Keratinocyte (primary cell): Measurements from ENCODE around the gene CTRB1.

Experiments used
- EZH2 ChIP-seq: IDR thresholded peaks from one replicate; pipeline ENCODE4 v1.6.1; 2012; ENCODE audit warnings: inconsistent platforms, mild to moderate bottlenecking, low read length, moderate library complexity
- TF ChIP-seq, protein P1 (sequence below), 3 experiments: IDR thresholded peaks in 1 of 3; conservative IDR thresholded peaks in 1 of 3; optimal IDR thresholded peaks in 1 of 3; 2 replicates in 2 of 3; 3 replicates in 1 of 3; pipeline versions ENCODE3 to v1.5.1; 2011; ENCODE audit warnings: low read length in 3 of 3, mild to moderate bottlenecking in 3 of 3, moderate library complexity in 2 of 3, control low read depth in 1 of 3, inconsistent platforms in 1 of 3; ENCODE audit not compliant: insufficient read depth in 2 of 3; ENCODE audit errors: extremely low read depth in 1 of 3

DNA sequence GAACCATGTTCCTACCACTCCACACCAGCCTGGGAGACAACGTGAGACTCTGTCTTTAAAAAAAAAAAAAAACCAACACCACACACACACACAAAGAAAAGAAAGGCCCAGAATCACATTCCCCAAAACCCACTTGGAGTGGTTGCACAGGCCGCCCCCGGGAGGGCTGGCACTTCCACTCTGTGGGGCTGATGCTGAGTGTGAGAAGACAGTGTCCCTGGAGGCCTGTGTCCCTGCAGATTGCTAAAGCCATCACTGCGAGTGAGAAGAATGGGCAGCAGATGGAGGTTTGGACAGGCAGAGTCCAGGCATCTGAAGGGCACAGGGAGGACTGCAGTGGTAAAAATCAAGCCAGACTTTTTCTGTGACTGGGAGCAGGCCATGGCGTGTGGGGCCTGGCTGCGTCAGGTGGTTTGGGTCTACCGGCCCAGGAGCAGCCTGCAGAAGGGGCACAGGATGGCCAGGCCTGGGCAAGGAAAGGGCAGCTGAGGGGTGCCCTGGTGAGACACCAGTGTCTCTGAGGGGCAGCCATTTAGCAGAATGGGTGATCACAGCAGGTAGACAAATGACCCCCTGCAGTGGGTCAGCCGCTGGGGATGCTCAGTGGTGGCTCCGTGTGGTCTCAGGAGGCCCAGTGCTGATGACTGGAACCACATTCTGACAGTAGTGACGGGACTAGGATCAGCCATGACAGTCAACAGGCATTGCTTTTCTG lies 24.9 kb upstream of the CTRB1 start:
- TF ChIP-seq, protein P1, sequence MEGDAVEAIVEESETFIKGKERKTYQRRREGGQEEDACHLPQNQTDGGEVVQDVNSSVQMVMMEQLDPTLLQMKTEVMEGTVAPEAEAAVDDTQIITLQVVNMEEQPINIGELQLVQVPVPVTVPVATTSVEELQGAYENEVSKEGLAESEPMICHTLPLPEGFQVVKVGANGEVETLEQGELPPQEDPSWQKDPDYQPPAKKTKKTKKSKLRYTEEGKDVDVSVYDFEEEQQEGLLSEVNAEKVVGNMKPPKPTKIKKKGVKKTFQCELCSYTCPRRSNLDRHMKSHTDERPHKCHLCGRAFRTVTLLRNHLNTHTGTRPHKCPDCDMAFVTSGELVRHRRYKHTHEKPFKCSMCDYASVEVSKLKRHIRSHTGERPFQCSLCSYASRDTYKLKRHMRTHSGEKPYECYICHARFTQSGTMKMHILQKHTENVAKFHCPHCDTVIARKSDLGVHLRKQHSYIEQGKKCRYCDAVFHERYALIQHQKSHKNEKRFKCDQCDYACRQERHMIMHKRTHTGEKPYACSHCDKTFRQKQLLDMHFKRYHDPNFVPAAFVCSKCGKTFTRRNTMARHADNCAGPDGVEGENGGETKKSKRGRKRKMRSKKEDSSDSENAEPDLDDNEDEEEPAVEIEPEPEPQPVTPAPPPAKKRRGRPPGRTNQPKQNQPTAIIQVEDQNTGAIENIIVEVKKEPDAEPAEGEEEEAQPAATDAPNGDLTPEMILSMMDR (optimal IDR thresholded peaks at IDR 0.05 in 1 of 3, IDR thresholded peaks at IDR 0.05 in 1 of 3, conservative IDR thresholded peaks at IDR 0.05 in 1 of 3; ENCODE audit: extremely low read depth in 1 of 3, insufficient read depth in 2 of 3, low read length in 3 of 3) = no peak
- no peak for TF ChIP-seq EZH2
